IMR-90 (cell line): ENCODE data around the gene WNT6.

Experiments
- BHLHE40 ChIP-seq: fragments of 150-350 bp; IDR thresholded peaks from 2 replicates; pipeline ENCODE4 v1.6.1; 2016; ENCODE audit warnings: mild to moderate bottlenecking, low read depth, low read length
- CEBPB ChIP-seq: IDR thresholded peaks from 2 replicates; pipeline ENCODE4 v1.6.1; 2012; ENCODE audit warnings: low read depth, low read length, improper control_type of control experiment
- FOS ChIP-seq: fragments of 150-350 bp; IDR thresholded peaks from 2 replicates; pipeline ENCODE4 v1.6.1; 2016; ENCODE audit warnings: low read depth, low read length
- MAFK ChIP-seq: IDR thresholded peaks from 2 replicates; pipeline ENCODE4 v1.6.1; 2012; ENCODE audit warnings: low read depth, low read length, improper control_type of control experiment
- MAZ ChIP-seq: IDR thresholded peaks from 2 replicates; pipeline ENCODE4 v1.6.1; 2012; ENCODE audit warnings: low read depth, mild to moderate bottlenecking, low read length, improper control_type of control experiment, moderate library complexity, borderline replicate concordance
- MXI1 ChIP-seq: IDR thresholded peaks from 2 replicates; pipeline ENCODE4 v1.6.1; 2012; ENCODE audit warnings: low read depth, mild to moderate bottlenecking, low read length, moderate library complexity, borderline replicate concordance
- POLR2A ChIP-seq: IDR thresholded peaks from 2 replicates; pipeline ENCODE4 v1.6.1; 2012; ENCODE audit warnings: mild to moderate bottlenecking, low read depth, low read length
- RAD21 ChIP-seq: IDR thresholded peaks from 2 replicates; pipeline ENCODE4 v1.6.1; 2012; ENCODE audit warnings: low read length, improper control_type of control experiment
- RCOR1 ChIP-seq: IDR thresholded peaks from 2 replicates; pipeline ENCODE4 v1.6.1; 2012; ENCODE audit warnings: mild to moderate bottlenecking, low read length, improper control_type of control experiment; ENCODE audit not compliant: insufficient replicate concordance
- RFX5 ChIP-seq: IDR thresholded peaks from 2 replicates; pipeline ENCODE4 v1.8.0; 2012; ENCODE audit warnings: low read depth, mild to moderate bottlenecking, low read length, moderate library complexity
- SMC3 ChIP-seq: fragments of 150-350 bp; IDR thresholded peaks from 2 replicates; pipeline ENCODE4 v1.6.1; 2016; ENCODE audit warnings: low read depth, mild to moderate bottlenecking, antibody characterized with exemption, low read length, moderate library complexity
- TF ChIP-seq, protein P1 (sequence below): conservative IDR thresholded peaks from 2 replicates; pipeline ENCODE4 v1.5.1; 2012; ENCODE audit warnings: mild to moderate bottlenecking, low read depth, low read length, improper control_type of control experiment
- TF ChIP-seq, protein P2 (sequence below): fragments of 150-350 bp; IDR thresholded peaks from 2 replicates; pipeline ENCODE4 v1.6.1; 2016; ENCODE audit warnings: low read depth, mild to moderate bottlenecking, low read length, moderate library complexity, borderline replicate concordance
- TF ChIP-seq, protein P3 (sequence below): fragments of 150-350 bp; IDR thresholded peaks from 2 replicates; pipeline ENCODE4 v1.6.1; 2017; ENCODE audit warnings: mild to moderate bottlenecking, antibody characterized with exemption, low read length, low read depth

DNA sequence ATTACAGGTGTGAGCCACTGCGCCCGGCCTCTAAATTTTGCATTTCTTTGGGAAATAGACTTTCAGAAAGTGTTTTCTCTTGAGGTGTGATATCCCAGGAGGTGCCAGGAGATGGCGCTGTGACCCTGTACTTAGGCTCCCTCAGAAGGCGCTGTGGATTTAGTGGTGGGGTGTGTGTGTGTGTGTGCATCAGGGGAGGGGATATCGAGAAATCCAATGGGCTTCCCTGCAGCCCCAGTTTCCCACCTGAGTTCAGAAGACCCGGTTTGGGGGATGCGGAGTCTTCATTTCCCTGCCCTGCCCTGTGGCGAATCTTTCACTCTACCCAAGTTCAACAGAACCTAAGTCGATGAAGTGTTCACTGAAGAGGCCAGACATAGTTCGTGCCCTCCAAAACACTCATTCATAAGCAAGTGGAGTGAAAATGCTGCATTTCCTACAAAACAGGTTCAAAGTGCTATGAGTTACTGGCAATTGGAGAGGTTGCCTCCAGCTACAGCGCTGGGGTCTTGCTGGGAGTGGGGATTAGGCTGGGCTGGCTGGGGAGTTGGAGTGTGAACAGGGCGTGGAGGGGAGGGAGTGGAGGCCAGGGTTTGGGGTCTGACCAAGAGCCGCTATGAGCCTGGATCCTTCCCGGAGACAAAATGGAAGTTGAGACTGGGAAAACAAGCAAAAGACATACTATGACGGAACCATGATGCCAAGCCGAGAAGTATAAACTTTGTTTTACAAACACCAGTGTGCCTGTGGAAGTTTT lies 6.5 kb upstream of the WNT6 start:
- TF ChIP-seq, protein P1, sequence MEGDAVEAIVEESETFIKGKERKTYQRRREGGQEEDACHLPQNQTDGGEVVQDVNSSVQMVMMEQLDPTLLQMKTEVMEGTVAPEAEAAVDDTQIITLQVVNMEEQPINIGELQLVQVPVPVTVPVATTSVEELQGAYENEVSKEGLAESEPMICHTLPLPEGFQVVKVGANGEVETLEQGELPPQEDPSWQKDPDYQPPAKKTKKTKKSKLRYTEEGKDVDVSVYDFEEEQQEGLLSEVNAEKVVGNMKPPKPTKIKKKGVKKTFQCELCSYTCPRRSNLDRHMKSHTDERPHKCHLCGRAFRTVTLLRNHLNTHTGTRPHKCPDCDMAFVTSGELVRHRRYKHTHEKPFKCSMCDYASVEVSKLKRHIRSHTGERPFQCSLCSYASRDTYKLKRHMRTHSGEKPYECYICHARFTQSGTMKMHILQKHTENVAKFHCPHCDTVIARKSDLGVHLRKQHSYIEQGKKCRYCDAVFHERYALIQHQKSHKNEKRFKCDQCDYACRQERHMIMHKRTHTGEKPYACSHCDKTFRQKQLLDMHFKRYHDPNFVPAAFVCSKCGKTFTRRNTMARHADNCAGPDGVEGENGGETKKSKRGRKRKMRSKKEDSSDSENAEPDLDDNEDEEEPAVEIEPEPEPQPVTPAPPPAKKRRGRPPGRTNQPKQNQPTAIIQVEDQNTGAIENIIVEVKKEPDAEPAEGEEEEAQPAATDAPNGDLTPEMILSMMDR, result peak; percentile 72
- TF ChIP-seq RFX5 (no peak), POLR2A (no peak), RAD21 (peak; percentile 75), MAFK (no peak), CEBPB (no peak), SMC3 (peak; percentile 36; the same call in 1 of the 2 replicates), BHLHE40 (no peak), MAZ (no peak), FOS (no peak), MXI1 (no peak), RCOR1 (no peak)
- TF ChIP-seq, protein P2, sequence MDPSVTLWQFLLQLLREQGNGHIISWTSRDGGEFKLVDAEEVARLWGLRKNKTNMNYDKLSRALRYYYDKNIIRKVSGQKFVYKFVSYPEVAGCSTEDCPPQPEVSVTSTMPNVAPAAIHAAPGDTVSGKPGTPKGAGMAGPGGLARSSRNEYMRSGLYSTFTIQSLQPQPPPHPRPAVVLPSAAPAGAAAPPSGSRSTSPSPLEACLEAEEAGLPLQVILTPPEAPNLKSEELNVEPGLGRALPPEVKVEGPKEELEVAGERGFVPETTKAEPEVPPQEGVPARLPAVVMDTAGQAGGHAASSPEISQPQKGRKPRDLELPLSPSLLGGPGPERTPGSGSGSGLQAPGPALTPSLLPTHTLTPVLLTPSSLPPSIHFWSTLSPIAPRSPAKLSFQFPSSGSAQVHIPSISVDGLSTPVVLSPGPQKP, result no peak
- TF ChIP-seq, protein P3, sequence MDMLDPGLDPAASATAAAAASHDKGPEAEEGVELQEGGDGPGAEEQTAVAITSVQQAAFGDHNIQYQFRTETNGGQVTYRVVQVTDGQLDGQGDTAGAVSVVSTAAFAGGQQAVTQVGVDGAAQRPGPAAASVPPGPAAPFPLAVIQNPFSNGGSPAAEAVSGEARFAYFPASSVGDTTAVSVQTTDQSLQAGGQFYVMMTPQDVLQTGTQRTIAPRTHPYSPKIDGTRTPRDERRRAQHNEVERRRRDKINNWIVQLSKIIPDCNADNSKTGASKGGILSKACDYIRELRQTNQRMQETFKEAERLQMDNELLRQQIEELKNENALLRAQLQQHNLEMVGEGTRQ, result no peak
